Activated B cell treated with CpG ODN at 0.5 μM for 24 hours (primary cell): Measurements from ENCODE around the gene NTRK1. TPM values are rescaled to one million over a fixed set of nuclear protein-coding genes. Genes with fewer than 3 reads are reported as not detected.

Source experiments
- ATAC-seq: fragments of 200-7000 bp; cut with Tn5 transposase; one replicate; pipeline ENCODE4 v1.10.0; 2021; ENCODE audit warnings: low read depth, mild to moderate bottlenecking, moderate library complexity
- CTCF ChIA-PET: fragments of 350-600 bp; sonication (Branson Sonifier 250); formaldehyde crosslinking; loops from one replicate; lab custom pipeline; 2021; ENCODE audit warnings: antibody characterized with exemption; lab: Charles Lee
- POLR2A ChIA-PET: fragments of 350-600 bp; sonication (Branson Sonifier 250); formaldehyde crosslinking; loops from one replicate; lab custom pipeline; 2021; ENCODE audit warnings: antibody characterized with exemption; lab: Charles Lee
- DNase-seq: peaks from one replicate; pipeline ENCODE4 v3.0.0; 2022
- H3K27ac Mint-ChIP-seq: one replicate; pipeline ENCODE4 v1.8.0; 2020; ENCODE audit warnings: mixed read lengths
- H3K27me3 Mint-ChIP-seq: one replicate; pipeline ENCODE4 v1.8.0; 2021; ENCODE audit warnings: mixed read lengths
- H3K36me3 Mint-ChIP-seq: one replicate; pipeline ENCODE4 v1.8.0; 2021; ENCODE audit warnings: low read depth, mixed read lengths
- H3K4me1 Mint-ChIP-seq: one replicate; pipeline ENCODE4 v1.8.0; 2021; ENCODE audit warnings: mixed read lengths
- H3K4me3 Mint-ChIP-seq: one replicate; pipeline ENCODE4 v1.8.0; 2020; ENCODE audit warnings: mild to moderate bottlenecking, mixed read lengths
- H3K9me3 Mint-ChIP-seq: one replicate; pipeline ENCODE4 v1.8.0; 2020; ENCODE audit warnings: mixed read lengths
- intact Hi-C: fragments of 100-400 bp; cut with micrococcal nuclease; formaldehyde crosslinking; loops from one replicate; pipeline ENCODE4 v1.15.1; 2024
- total RNA-seq: library from RNA; stranded (reverse); gene quantifications from 2 replicates; pipeline ENCODE4 v1.2.3, GENCODE V29; 2022
- TF ChIP-seq, protein P1 (sequence below): fragments of 200-600 bp; IDR thresholded peaks from one replicate; pipeline ENCODE4 v1.8.0; 2022; ENCODE audit warnings: antibody characterized with exemption, mild to moderate bottlenecking

The NTRK1 gene
- total RNA-seq, 1 donor from 2014 or later: 0.11 TPM

DNA sequence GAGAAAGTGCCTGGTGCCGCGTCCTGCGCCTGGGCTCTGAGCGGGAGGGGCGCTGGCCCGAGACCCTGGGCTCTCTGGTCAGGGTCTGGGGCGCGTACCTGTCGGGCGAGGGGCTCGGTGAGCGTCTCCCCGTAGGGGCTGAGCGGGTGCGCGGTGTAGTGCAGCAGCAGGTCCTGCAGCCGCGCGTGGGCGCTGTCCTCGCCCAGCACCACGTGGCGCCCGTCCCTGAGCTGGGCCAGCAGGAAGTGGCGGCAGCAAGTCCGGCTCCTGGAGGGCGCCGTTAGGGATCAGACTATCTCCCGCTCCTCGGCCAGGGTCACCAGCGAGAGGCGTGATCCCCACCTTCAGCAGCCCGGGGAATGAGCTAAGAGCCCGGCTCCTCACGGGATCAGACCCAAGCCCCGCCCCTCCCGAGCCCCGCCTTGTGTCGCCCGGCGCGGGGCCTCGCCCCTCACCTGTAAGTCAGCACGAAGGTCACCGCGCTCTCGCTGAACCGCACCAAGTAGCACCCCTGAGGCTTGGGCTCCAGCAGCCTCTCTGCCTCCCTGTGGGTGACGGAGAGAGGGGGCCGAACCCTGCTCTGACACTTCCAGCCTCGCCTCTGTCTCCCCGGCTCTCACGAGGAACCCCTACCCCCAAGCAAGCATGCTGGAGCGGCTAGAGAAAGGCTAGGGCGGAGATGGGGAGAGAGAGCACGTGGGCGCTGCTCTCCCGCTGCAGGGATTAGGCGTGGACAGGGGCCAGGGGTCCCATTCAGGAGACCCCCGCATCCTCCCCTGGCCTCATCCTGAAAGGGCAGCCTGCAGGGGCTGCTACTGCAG lies 46.7 kb upstream of the NTRK1 start:
- H3K4me3 Mint-ChIP-seq: peak overlapping the region; percentile 85
- ChIA-PET CTCF (interaction anchor here (0.7 to 1.6 kb wide), 6 partner anchors 8 to 88 kb away, joined by 3 to 8 read pairs (median 5); partner anchors contain the start of gene NTRK1), POLR2A (interaction anchor here (0.7 kb wide), 1 partner anchor 88 kb away, joined by 3 read pairs; no protein-coding TSS in a partner anchor)
- intact Hi-C loops: loop anchor here (1.0 to 5.0 kb wide), 2 partner anchors 46 to 78 kb away; partner anchors contain the start of genes NTRK1 and PEAR1
- TF ChIP-seq, protein P1, sequence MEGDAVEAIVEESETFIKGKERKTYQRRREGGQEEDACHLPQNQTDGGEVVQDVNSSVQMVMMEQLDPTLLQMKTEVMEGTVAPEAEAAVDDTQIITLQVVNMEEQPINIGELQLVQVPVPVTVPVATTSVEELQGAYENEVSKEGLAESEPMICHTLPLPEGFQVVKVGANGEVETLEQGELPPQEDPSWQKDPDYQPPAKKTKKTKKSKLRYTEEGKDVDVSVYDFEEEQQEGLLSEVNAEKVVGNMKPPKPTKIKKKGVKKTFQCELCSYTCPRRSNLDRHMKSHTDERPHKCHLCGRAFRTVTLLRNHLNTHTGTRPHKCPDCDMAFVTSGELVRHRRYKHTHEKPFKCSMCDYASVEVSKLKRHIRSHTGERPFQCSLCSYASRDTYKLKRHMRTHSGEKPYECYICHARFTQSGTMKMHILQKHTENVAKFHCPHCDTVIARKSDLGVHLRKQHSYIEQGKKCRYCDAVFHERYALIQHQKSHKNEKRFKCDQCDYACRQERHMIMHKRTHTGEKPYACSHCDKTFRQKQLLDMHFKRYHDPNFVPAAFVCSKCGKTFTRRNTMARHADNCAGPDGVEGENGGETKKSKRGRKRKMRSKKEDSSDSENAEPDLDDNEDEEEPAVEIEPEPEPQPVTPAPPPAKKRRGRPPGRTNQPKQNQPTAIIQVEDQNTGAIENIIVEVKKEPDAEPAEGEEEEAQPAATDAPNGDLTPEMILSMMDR: no peak
- no peaks in the 10 kb centered on the region for H3K9me3 Mint-ChIP-seq
- H3K36me3 Mint-ChIP-seq: no peaks in the 10 kb centered on the region
- DNase-seq (peak; percentile 57), ATAC-seq (peak; percentile 74)
- peaks cover 32% of the 10 kb centered on the region for H3K4me1 Mint-ChIP-seq
- H3K27me3 Mint-ChIP-seq: no peaks in the 10 kb centered on the region
- H3K27ac Mint-ChIP-seq: no peak overlapping the region

DNA sequence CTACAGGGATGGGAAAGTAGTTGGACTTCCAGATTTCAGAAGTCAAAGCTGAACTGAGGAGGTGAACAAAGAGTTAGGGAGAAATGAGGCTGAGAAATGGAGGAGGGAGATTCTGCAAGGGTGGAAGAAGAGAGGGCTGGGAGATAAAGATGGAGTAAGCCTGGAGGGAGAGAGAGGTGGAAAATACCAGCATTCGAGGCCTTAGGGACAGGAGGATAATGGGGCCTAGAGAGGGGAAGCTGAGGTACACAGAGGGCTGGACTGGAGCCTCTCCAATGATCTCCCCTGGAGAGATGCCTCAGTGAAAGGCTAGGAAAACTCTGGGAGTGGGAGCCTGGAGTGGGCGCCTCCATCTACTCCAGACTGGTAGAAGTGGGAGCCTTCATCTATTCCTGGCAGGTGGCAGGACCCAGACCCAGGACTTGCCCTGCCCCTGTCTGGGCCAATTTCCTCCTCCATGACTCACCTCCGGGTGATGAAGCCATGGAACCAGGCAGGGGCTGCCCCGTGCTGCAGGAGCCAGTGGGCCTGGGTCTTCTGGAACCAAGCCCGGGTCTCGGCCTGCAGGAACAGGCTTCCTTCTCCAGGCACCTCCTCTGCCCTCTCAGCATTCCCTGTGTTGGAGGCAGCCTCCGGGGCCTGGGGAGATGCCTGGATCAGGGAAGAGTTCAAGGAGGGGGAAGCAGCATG lies 45.9 kb upstream of the NTRK1 start:
- intact Hi-C loops: loop anchor here (5.0 kb wide), 1 partner anchor 78 kb away; the partner anchor contains the start of gene PEAR1
- no peaks in the 10 kb centered on the region for H3K36me3 Mint-ChIP-seq
- POLR2A ChIA-PET: interaction anchor here (0.7 kb wide), 1 partner anchor 89 kb away, joined by 3 read pairs; no protein-coding TSS in a partner anchor

DNA sequence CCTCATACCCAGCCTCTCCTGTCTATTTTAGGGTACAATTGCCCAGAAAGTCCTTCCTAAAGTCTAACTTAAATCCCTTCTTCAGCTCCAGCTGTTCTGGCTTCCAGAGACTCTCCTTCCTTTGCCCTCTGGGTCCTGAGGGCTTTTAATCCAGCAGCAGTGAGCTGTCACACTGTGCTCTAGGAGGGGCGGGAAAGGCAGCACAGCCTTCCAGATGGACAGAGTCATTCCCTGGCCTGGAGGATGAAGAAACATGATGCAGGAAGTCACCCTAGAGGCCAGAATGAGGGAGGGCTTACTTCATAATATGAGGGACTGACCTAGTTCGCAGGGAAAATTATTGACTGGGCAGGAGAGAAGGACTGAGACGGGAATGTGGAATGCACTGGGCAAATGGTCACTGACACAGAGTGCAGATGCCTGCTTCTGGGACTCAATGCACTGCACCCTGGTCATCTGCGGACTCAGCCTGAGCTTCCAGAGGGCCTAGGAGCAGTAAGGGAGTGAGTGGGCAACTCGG lies 45.3 kb upstream of the NTRK1 start:
- no peaks in the 10 kb centered on the region for H3K36me3 Mint-ChIP-seq
- H3K4me3 Mint-ChIP-seq: no peak overlapping the region

More for the DNA sequence above, 45.9 kb upstream of the NTRK1 start:
- TF ChIP-seq, protein P1: no peak
- Mint-ChIP-seq H3K27ac (no peak overlapping the region), H3K9me3 (no peaks in the 10 kb centered on the region), H3K27me3 (no peaks in the 10 kb centered on the region), H3K4me1 (peaks cover 32% of the 10 kb centered on the region), H3K4me3 (peak overlapping the region; percentile 85)
- CTCF ChIA-PET: interaction anchor here (0.7 to 1.6 kb wide), 5 partner anchors 7 to 88 kb away, joined by 3 to 8 read pairs (median 6); partner anchors contain the start of gene NTRK1
- ATAC-seq (no peak), DNase-seq (no peak)

DNA sequence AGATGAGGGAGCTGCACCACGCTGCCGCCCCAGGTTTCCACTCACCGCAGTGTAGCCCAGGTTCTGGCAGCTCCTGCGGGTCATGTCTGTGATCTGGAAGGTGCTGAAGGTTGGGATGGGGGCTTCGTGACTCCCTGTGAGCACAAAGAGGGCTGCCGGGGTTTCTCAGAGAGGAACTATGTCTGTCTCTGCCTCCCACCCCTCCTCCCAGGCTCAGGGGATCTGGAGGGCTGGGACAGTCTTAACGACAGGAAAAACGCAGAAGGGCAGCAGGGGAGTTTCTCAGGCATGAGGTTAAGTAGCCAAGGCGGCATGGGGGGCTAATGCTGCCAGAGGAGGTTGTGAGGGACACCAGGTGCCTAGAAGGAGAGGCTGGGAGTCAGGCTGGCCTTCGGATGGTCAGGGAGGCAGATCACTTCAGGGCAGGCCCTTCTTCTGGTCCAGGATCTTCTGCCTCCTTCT lies 44.7 kb upstream of the NTRK1 start:
- Mint-ChIP-seq H3K27ac (peak overlapping the region; percentile 14), H3K9me3 (no peaks in the 10 kb centered on the region), H3K27me3 (peaks cover 3% of the 10 kb centered on the region), H3K4me3 (peak overlapping the region; percentile 9), H3K4me1 (peaks cover 32% of the 10 kb centered on the region), H3K36me3 (no peaks in the 10 kb centered on the region)
- POLR2A ChIA-PET: no interaction called here
- DNase-seq (no peak), ATAC-seq (no peak)
- CTCF ChIA-PET: no interaction called here
- TF ChIP-seq, protein P1: no peak
- intact Hi-C loops: no loop called here

More for the DNA sequence above, 45.3 kb upstream of the NTRK1 start:
- CTCF ChIA-PET: no interaction called here
- H3K27ac Mint-ChIP-seq: no peak overlapping the region
- ATAC-seq (no peak), DNase-seq (no peak)
- TF ChIP-seq, protein P1: no peak
- no peaks in the 10 kb centered on the region for H3K9me3 Mint-ChIP-seq
- intact Hi-C loops: no loop called here
- H3K27me3 Mint-ChIP-seq: no peaks in the 10 kb centered on the region
- H3K4me1 Mint-ChIP-seq: peaks cover 32% of the 10 kb centered on the region
- POLR2A ChIA-PET: no interaction called here
